Ovary (tissue), 9 donors: ENCODE measurements around the gene TSC22D4. TPM values are rescaled to one million over a fixed set of nuclear protein-coding genes. Genes with fewer than 3 reads are reported as not detected.

Source experiments
- DNase-seq, 5 donors: peaks; one replicate each; pipeline ENCODE4 v3.0.0-alpha.2; 2019 to 2020
- H3K27ac ChIP-seq, 2 donors: fragments of 200-600 bp; one replicate each; pipeline versions ENCODE4 v1.5.1 to v1.8.0; 2019 to 2022
- H3K27me3 ChIP-seq: fragments of 200-600 bp; one replicate; pipeline ENCODE4 v1.8.0; 2022
- H3K36me3 ChIP-seq: fragments of 200-600 bp; sonication (generic); one replicate; pipeline ENCODE4 v1.5.1; 2019
- H3K4me1 ChIP-seq: one replicate; pipeline ENCODE4 v1.8.1; 2013; ENCODE audit warnings: mild to moderate bottlenecking, moderate library complexity; ENCODE audit not compliant: insufficient read depth
- H3K4me3 ChIP-seq: fragments of 200-600 bp; sonication (generic); one replicate; pipeline ENCODE4 v1.5.1; 2017
- H3K9me3 ChIP-seq, 2 donors: fragments of 200-600 bp in 1 of 2; sonication (generic) in 1 of 2; one replicate each; pipeline versions ENCODE4 v1.5.1 to v1.8.1; 2013 to 2019; ENCODE audit warnings: mild to moderate bottlenecking in 1 of 2, moderate library complexity in 1 of 2
- CTCF ChIP-seq, 3 donors: fragments of 450-650 bp in 2 of 3; fragments of 200-600 bp in 1 of 3; IDR thresholded peaks; one replicate each; pipeline versions ENCODE4 v1.5.1 to v1.8.0; 2016 to 2022; ENCODE audit warnings: antibody characterized with exemption in 3 of 3, mild to moderate bottlenecking in 1 of 3
- EP300 ChIP-seq: sonication (generic); formaldehyde crosslinking; IDR thresholded peaks from one replicate; pipeline ENCODE4 v1.6.1; 2017; ENCODE audit warnings: antibody characterized with exemption
- POLR2A ChIP-seq: fragments of 450-650 bp; IDR thresholded peaks from one replicate; pipeline ENCODE4 v1.6.1; 2017; ENCODE audit warnings: antibody characterized with exemption, mild to moderate bottlenecking, moderate library complexity
- WGBS, 3 donors: extraction: QIAGEN DNeasy Blood & Tissue Kit in 1 of 3; methylation state at CpG; one replicate each; pipeline versions ENCODE4 v1.1.5 to v1.1.7; 2013 to 2017; 5-methylcytosine and 5-hydroxymethylcytosine counted together
- intact Hi-C, 4 donors: fragments of 100-400 bp; cut with DNase I; formaldehyde crosslinking; loops; one replicate each; pipeline versions ENCODE4 v1.11.0 to v1.15.1; 2022 to 2023
- polyA plus RNA-seq, 2 donors: library from polyadenylated mRNA; stranded (reverse); fragments of 200-250 nt in 1 of 2; fragments of 350-450 nt in 1 of 2; fragmentation: Illumina TruSeq in 1 of 2; extraction: RNeasy Lipid Tissue Mini Kit (QIAGEN cat#74804) in 1 of 2; gene quantifications; one replicate each; pipeline ENCODE4 v1.2.3, GENCODE V29; 2013 to 2014
- total RNA-seq, 7 donors: library from RNA; depleted of rRNA in 2 of 7; stranded (reverse); fragments of >200 nt in 2 of 7; fragmentation: NEBNext Ultra II Directional in 3 of 7; extraction: Animal tissue kit (Norgen Biotek cat#: 25700) in 3 of 7; gene quantifications; one replicate each; pipeline versions ENCODE4 v1.1.0 to v1.2.4, GENCODE V29; 2016 to 2023
- donor health status: DM: no; HTN: no; CAD: no; lungs with moderate emphysema.
- donor health status: DM: no; HTN: no; CAD: no.
- donor health status: Bipolar disorder and iron deficiency.
- donor health status: DM: yes; HTN: yes; CAD: no.
- donor health status: DM: no; HTN: no; CAD: no.
- donor health status: DM: yes; HTN: yes; CAD: no.

TSC22D4 gene
- total and polyA plus RNA-seq, 9 donors, result 6.5 to 57.3 (median 40.4) TPM

GRCh38 chr7:100486111-100486636 is 7.2 kb upstream of the TSC22D4 start:
- intact Hi-C loops, result no loop called here
- Histone ChIP-seq H3K27me3 (no peaks in the 10 kb centered on the region), H3K4me1 (peaks cover 6% of the 10 kb centered on the region), H3K36me3 (no peaks in the 10 kb centered on the region), H3K9me3 (no peaks in the 10 kb centered on the region), H3K4me3 (no peak overlapping the region), H3K27ac (no peak overlapping the region)
- no peak for TF ChIP-seq POLR2A
- no peak for TF ChIP-seq EP300
- TF ChIP-seq CTCF (IDR thresholded peaks at IDR 0.05), result no peak
- WGBS, 3 donors, result 90 to 93% (median 91%) methylated on average over 5 of the region's 5 CpGs
- peak in 1 of 5 donors; percentile 45 for DNase-seq

- Histone ChIP-seq H3K36me3 (no peaks in the 10 kb centered on the region), H3K9me3 (no peaks in the 10 kb centered on the region), H3K4me3 (no peak overlapping the region), H3K27me3 (no peaks in the 10 kb centered on the region), H3K27ac (no peak overlapping the region), H3K4me1 (peaks cover 6% of the 10 kb centered on the region)
- TF ChIP-seq POLR2A, result no peak
- TF ChIP-seq CTCF (IDR thresholded peaks at IDR 0.05), result no peak
- TF ChIP-seq EP300, result no peak
- peak; percentile 36 to 72 (median 50) for DNase-seq
- 58 to 69% (median 61%) methylated on average over 4 of the region's 4 CpGs for WGBS, 3 donors
- intact Hi-C loops, result no loop called here
Observed at GRCh38 chr7:100485471-100485876, 6.5 kb upstream of the TSC22D4 start.

GRCh38 chr7:100484673-100485045 is 5.6 kb upstream of the TSC22D4 start:
- no peaks in the 10 kb centered on the region for H3K27me3 ChIP-seq
- no peak for DNase-seq
- H3K4me3 ChIP-seq, result no peak overlapping the region
- H3K4me1 ChIP-seq, result peaks cover 6% of the 10 kb centered on the region
- no peaks in the 10 kb centered on the region for H3K36me3 ChIP-seq
- 75 to 82% (median 81%) methylated on average over 6 of the region's 6 CpGs for WGBS, 3 donors
- TF ChIP-seq CTCF (IDR thresholded peaks at IDR 0.05) (no peak), EP300 (no peak), POLR2A (no peak)
- H3K27ac ChIP-seq, result peak overlapping the region in 1 of 2 donors; percentile 55
- intact Hi-C loops, result loop anchor here in 2 of 4 donors (5.0 kb wide), 2 partner anchors 63 to 198 kb away; no protein-coding TSS in a partner anchor
- H3K9me3 ChIP-seq, result no peaks in the 10 kb centered on the region

- intact Hi-C loops, result loop anchor here in 2 of 4 donors (5.0 kb wide), 2 partner anchors 63 to 198 kb away; no protein-coding TSS in a partner anchor
- H3K27ac ChIP-seq, result peak within 1 kb of the TSS; percentile 55 to 59
- H3K9me3 ChIP-seq, result no peaks in the 10 kb centered on the region
- H3K4me1 ChIP-seq, result peaks cover 6% of the 10 kb centered on the region
- H3K36me3 ChIP-seq, result no peaks in the 10 kb centered on the region
- peak; percentile 80 to 85 (median 82) for DNase-seq
- WGBS, 3 donors, result 9 to 16% (median 11%) methylated on average over 28 to 45 of the region's 45 CpGs
- no peak for TF ChIP-seq POLR2A
- TF ChIP-seq CTCF (IDR thresholded peaks at IDR 0.05), result no peak
- TF ChIP-seq EP300, result no peak
- H3K27me3 ChIP-seq, result no peaks in the 10 kb centered on the region
- peak within 1 kb of the TSS; percentile 46 for H3K4me3 ChIP-seq
Observed at GRCh38 chr7:100483722-100484672, 5.0 kb upstream of the TSC22D4 start, which contains the start of gene NYAP1. Gene NYAP1 (plus strand): TSS chr7:100483927. CDS start chr7:100485312, 1,385 bp downstream.
